A549 (cell line): ENCODE measurements around the gene GALNT7. TPM values are rescaled to one million over a fixed set of nuclear protein-coding genes. Genes with fewer than 3 reads are reported as not detected.

Experiments used
- ATAC-seq, 2 experiments: fragments of 200-7000 bp in 1 of 2; fragments of >200 bp in 1 of 2; cut with Nextera tagmentation in 1 of 2; cut with Tn5 transposase in 1 of 2; 3 replicates each; pipeline versions ENCODE4 v1.8.0 to v1.9.1; 2018 to 2020; ENCODE audit warnings: mild to moderate bottlenecking in 1 of 2, moderate library complexity in 1 of 2
- CTCF ChIA-PET: fragments of 300-600 bp; sonication (Branson Sonifier 250); formaldehyde crosslinking; extraction: SDS; loops from one replicate; lab custom pipeline; 2021; ENCODE audit warnings: antibody characterized with exemption, inconsistent platforms; lab: Yijun Ruan, JAX
- POLR2A ChIA-PET: fragments of 350-600 bp; formaldehyde crosslinking; extraction: SDS; loops from one replicate; lab custom pipeline; 2021; ENCODE audit warnings: antibody characterized with exemption, inconsistent platforms; lab: Yijun Ruan, JAX
- DNase-seq, 2 experiments: peaks; one replicate each; pipeline versions ENCODE4 v3.0.0 to v3.0.0-alpha.2; 2011 to 2016; ENCODE audit warnings: low read depth in 1 of 2, low spot score in 1 of 2
- FAIRE-seq: peaks from 2 replicates; lab custom pipeline; 2011; peaks lifted over from hg19 to GRCh38; lab: Jason Lieb, UNC
- H3K27ac ChIP-seq, 2 experiments: fragments of >200 bp; sonication (Bioruptor Twin); formaldehyde crosslinking; 3 replicates each; pipeline ENCODE4 v1.5.1; 2016 to 2017
- H3K4me1 ChIP-seq: fragments of >200 bp; sonication (Bioruptor Twin); formaldehyde crosslinking; 3 replicates; pipeline ENCODE4 v1.6.1; 2016
- H3K4me2 ChIP-seq: fragments of >200 bp; sonication (Bioruptor Twin); formaldehyde crosslinking; 3 replicates; pipeline ENCODE4 v1.6.1; 2016
- H3K4me3 ChIP-seq: fragments of >200 bp; sonication (Bioruptor Twin); formaldehyde crosslinking; 3 replicates; pipeline ENCODE4 v1.5.1; 2016
- H3K9me3 ChIP-seq: fragments of >200 bp; sonication (Bioruptor Twin); formaldehyde crosslinking; 3 replicates; pipeline ENCODE4 v1.6.1; 2016
- CEBPB ChIP-seq, 2 experiments: fragments of >200 bp in 1 of 2; sonication (Bioruptor Twin) in 1 of 2; formaldehyde crosslinking in 1 of 2; IDR thresholded peaks; 2 replicates each; pipeline ENCODE4 v1.6.1; 2012 to 2016
- CHD4 ChIP-seq: fragments of 200-600 bp; sonication (generic); IDR thresholded peaks from 2 replicates; pipeline ENCODE4 v1.6.1; 2016; ENCODE audit warnings: antibody characterized with exemption, mild to moderate bottlenecking, borderline replicate concordance
- FOSB ChIP-seq: fragments of 250-450 bp; sonication (Bioruptor Pico); IDR thresholded peaks from 2 replicates; pipeline ENCODE4 v1.5.0; 2020; ENCODE audit warnings: mild to moderate bottlenecking, moderate library complexity
- JUN ChIP-seq, 2 experiments: fragments of >200 bp; sonication (Bioruptor Twin); formaldehyde crosslinking; IDR thresholded peaks; 2 replicates in 1 of 2; 3 replicates in 1 of 2; pipeline ENCODE4 v1.6.1; 2016 to 2017
- MAZ ChIP-seq: fragments of 150-350 bp; IDR thresholded peaks from 2 replicates; pipeline ENCODE4 v1.6.1; 2014; ENCODE audit warnings: antibody characterized with exemption, low read depth, low read length, borderline replicate concordance
- NR3C1 ChIP-seq: fragments of >200 bp; sonication (Bioruptor Twin); formaldehyde crosslinking; IDR thresholded peaks from 3 replicates; pipeline ENCODE4 v1.6.1; 2017
- PHF8 ChIP-seq: fragments of 200-600 bp; sonication (generic); IDR thresholded peaks from 2 replicates; pipeline ENCODE4 v1.6.1; 2016; ENCODE audit warnings: low read depth, mild to moderate bottlenecking, antibody characterized with exemption, moderate library complexity, borderline replicate concordance
- POLR2A ChIP-seq: IDR thresholded peaks from 2 replicates; pipeline ENCODE4 v1.6.1; 2012; ENCODE audit warnings: mild to moderate bottlenecking, low read length
- RFX5 ChIP-seq: fragments of 450-650 bp; IDR thresholded peaks from 2 replicates; pipeline ENCODE4 v1.7.1; 2014; ENCODE audit warnings: antibody characterized with exemption, mild to moderate bottlenecking, moderate library complexity
- TFCP2L1 ChIP-seq: fragments of 250-450 bp; sonication (Bioruptor Pico); IDR thresholded peaks from 2 replicates; pipeline ENCODE4 v1.5.0; 2021; ENCODE audit warnings: mild to moderate bottlenecking
- WGBS: methylation state at CpG from one replicate; pipeline ENCODE4 v1.1.6; 2017; ENCODE audit errors: missing lambda C conversion rate; 5-methylcytosine and 5-hydroxymethylcytosine counted together
- polyA plus RNA-seq, 4 experiments: library from polyadenylated mRNA; depleted of rRNA in 3 of 4; stranded (reverse); fragments of >200 nt; fragmentation: RNase III in 1 of 4; extraction: RNeasy Plus Mini Kit Qiagen cat#74134 plus additional on column Dnase treatment in 1 of 4; gene quantifications; 2 replicates in 3 of 4; 3 replicates in 1 of 4; pipeline ENCODE4 v1.2.3, GENCODE V29; 2011 to 2017
- TF ChIP-seq, protein P1 (sequence below): fragments of 450-650 bp; IDR thresholded peaks from 2 replicates; pipeline ENCODE4 v1.6.1; 2014; ENCODE audit warnings: antibody characterized with exemption
- TF ChIP-seq, protein P2 (sequence below): fragments of >200 bp; sonication (Bioruptor Twin); formaldehyde crosslinking; IDR thresholded peaks from 2 replicates; pipeline ENCODE4 v1.6.1; 2016
- TF ChIP-seq, protein P3 (sequence below): IDR thresholded peaks from 2 replicates; pipeline ENCODE4 v1.6.1; 2012; ENCODE audit warnings: low read depth, borderline replicate concordance
- TF ChIP-seq, protein P4 (sequence below): fragments of >200 bp; sonication (Bioruptor Twin); formaldehyde crosslinking; IDR thresholded peaks from 3 replicates; pipeline ENCODE4 v1.6.1; 2016
- TF ChIP-seq, protein P5 (sequence below): fragments of 200-600 bp; sonication (generic); IDR thresholded peaks from 2 replicates; pipeline ENCODE4 v1.6.1; 2016; ENCODE audit warnings: antibody characterized with exemption, mild to moderate bottlenecking, moderate library complexity

GALNT7 gene
- polyA plus RNA-seq, 2 of the 4 experiments (the other 2 are of a cell fraction): 28.8 to 63.6 TPM

DNA sequence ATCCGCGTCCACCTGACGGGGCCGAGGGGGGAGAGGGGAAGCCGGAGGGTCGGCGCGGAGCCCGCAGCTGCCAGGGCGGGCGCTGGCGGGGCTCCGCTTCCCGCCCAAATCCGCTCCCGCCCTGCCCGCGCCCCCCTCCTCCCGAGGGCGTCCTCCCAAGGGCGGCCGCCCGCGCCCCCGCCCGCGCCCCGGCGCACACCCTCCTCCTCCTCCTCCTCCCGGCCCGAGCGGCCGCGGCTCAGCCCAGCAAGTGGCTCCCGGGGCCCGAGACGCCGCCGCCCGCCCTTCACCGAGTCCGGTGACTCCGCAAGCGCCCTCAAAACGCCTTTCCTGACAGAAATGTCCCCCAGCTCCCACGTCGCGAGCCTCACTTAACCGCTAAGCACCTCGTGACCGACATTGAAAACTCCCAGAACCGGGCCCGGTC lies 165.1 kb downstream of the GALNT7 start (continued):
- no peak for TF ChIP-seq CHD4
- no peak for TF ChIP-seq MAZ
- TF ChIP-seq TFCP2L1 (CRISPR knock-in tag): no peak
- TF ChIP-seq NR3C1: no peak

DNA sequence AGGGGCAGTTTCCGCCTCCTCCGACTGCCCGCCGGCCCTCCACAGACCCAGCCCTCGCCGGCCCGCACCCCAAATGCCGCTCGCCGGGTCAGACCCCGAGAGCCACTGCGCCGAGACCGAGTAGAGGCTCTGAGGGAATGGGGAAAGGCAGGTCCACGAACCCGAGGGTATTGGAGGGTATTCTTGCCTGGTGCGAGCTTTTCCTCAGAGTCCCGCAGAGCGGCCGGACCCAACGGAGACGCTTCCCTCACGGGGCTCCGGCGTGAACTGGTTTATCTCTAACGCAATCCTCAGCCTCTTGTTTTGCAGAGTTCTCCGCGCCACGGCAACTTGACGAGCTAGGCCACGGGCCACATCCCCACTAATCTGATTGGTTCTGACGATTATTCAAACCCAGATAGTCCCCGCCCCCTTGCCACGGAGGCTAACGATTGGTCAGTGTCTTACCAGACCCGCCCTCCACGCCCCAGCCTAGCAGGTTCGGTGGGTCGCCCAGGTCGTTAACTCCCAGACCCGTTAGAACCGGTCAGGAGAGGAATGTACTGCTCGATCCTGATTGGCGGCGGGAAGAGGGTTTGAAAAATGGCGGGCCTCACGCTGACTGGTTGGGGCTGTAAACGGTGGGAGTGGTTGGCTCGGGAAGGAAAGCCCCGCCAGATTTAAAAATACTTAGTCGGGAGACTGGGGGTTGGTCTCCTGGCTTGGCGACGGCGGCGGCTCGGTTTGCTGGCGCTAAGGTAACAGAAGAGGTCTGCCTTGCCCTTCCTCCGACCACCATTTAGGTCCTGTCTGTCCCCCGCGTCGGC lies 165.7 kb downstream of the GALNT7 start, which contains the start of gene HMGB2:
HMGB2 (minus strand) TSS at position 274 of the 806 bp plus-strand sequence. CDS start 709 bp downstream, outside the sequence.
- peak; percentile 89 to 93 for ATAC-seq
- POLR2A ChIA-PET: interaction anchor here (0.6 to 4.2 kb wide), 14 partner anchors 9 to 950 kb away, joined by 3 to 116 read pairs (median 5); partner anchors contain the start of genes CEP44, FBXO8, GALNT7 and SAP30
- peak; percentile 93 to 99 for DNase-seq
- peaks cover 12% of the 10 kb centered on the region; the same call in 2 of the 3 replicates for H3K4me1 ChIP-seq
- peak within 1 kb of the TSS; percentile 89 for H3K4me2 ChIP-seq
- WGBS: 3% methylated on average over 22 of the region's 61 CpGs
- H3K27ac ChIP-seq: peak within 1 kb of the TSS; percentile 94 to 96
- H3K4me3 ChIP-seq: peak within 1 kb of the TSS; percentile 99
- FAIRE-seq: no peak
- TF ChIP-seq, protein P1, sequence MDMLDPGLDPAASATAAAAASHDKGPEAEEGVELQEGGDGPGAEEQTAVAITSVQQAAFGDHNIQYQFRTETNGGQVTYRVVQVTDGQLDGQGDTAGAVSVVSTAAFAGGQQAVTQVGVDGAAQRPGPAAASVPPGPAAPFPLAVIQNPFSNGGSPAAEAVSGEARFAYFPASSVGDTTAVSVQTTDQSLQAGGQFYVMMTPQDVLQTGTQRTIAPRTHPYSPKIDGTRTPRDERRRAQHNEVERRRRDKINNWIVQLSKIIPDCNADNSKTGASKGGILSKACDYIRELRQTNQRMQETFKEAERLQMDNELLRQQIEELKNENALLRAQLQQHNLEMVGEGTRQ: peak; percentile 51; the same call in 1 of the 2 replicates
- TF ChIP-seq POLR2A: peak; percentile 80
- no peak for TF ChIP-seq TFCP2L1 (CRISPR knock-in tag)
- TF ChIP-seq PHF8: peak; percentile 91
- TF ChIP-seq CEBPB (IDR thresholded peaks at IDR 0.05): peak in 1 of 2 experiments; percentile 60; a peak in 1 of 4 replicates
- TF ChIP-seq, protein P2, sequence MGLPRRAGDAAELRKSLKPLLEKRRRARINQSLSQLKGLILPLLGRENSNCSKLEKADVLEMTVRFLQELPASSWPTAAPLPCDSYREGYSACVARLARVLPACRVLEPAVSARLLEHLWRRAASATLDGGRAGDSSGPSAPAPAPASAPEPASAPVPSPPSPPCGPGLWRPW: no peak
- TF ChIP-seq, protein P3, sequence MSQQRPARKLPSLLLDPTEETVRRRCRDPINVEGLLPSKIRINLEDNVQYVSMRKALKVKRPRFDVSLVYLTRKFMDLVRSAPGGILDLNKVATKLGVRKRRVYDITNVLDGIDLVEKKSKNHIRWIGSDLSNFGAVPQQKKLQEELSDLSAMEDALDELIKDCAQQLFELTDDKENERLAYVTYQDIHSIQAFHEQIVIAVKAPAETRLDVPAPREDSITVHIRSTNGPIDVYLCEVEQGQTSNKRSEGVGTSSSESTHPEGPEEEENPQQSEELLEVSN: peak; percentile 73; the same call in 1 of the 2 replicates
- peak; percentile 69; the same call in 1 of the 2 replicates for TF ChIP-seq FOSB (CRISPR knock-in tag)
- TF ChIP-seq JUN (IDR thresholded peaks at IDR 0.05): peak in 1 of 2 experiments; percentile 55; a peak in 1 of 5 replicates
- TF ChIP-seq, protein P4, sequence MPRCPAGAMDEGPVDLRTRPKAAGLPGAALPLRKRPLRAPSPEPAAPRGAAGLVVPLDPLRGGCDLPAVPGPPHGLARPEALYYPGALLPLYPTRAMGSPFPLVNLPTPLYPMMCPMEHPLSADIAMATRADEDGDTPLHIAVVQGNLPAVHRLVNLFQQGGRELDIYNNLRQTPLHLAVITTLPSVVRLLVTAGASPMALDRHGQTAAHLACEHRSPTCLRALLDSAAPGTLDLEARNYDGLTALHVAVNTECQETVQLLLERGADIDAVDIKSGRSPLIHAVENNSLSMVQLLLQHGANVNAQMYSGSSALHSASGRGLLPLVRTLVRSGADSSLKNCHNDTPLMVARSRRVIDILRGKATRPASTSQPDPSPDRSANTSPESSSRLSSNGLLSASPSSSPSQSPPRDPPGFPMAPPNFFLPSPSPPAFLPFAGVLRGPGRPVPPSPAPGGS: peak; percentile 53; the same call in 1 of the 3 replicates
- no peak for TF ChIP-seq CHD4
- TF ChIP-seq RFX5: 0 out of 2 replicates have a peak, but pooled peaks have one; percentile 43
- TF ChIP-seq, protein P5, sequence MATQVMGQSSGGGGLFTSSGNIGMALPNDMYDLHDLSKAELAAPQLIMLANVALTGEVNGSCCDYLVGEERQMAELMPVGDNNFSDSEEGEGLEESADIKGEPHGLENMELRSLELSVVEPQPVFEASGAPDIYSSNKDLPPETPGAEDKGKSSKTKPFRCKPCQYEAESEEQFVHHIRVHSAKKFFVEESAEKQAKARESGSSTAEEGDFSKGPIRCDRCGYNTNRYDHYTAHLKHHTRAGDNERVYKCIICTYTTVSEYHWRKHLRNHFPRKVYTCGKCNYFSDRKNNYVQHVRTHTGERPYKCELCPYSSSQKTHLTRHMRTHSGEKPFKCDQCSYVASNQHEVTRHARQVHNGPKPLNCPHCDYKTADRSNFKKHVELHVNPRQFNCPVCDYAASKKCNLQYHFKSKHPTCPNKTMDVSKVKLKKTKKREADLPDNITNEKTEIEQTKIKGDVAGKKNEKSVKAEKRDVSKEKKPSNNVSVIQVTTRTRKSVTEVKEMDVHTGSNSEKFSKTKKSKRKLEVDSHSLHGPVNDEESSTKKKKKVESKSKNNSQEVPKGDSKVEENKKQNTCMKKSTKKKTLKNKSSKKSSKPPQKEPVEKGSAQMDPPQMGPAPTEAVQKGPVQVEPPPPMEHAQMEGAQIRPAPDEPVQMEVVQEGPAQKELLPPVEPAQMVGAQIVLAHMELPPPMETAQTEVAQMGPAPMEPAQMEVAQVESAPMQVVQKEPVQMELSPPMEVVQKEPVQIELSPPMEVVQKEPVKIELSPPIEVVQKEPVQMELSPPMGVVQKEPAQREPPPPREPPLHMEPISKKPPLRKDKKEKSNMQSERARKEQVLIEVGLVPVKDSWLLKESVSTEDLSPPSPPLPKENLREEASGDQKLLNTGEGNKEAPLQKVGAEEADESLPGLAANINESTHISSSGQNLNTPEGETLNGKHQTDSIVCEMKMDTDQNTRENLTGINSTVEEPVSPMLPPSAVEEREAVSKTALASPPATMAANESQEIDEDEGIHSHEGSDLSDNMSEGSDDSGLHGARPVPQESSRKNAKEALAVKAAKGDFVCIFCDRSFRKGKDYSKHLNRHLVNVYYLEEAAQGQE: peak; percentile 39; the same call in 1 of the 2 replicates
- CTCF ChIA-PET: interaction anchor here (1.3 to 2.7 kb wide), 3 partner anchors 15 to 84 kb away, joined by 4 to 13 read pairs (median 5); no protein-coding TSS in a partner anchor
- no peaks in the 10 kb centered on the region for H3K9me3 ChIP-seq
